ENCODE results near the gene ACTR1A. TPM values are rescaled to one million over a fixed set of nuclear protein-coding genes. Genes with fewer than 3 reads are reported as not detected.

The ACTR1A gene
- 79.5 TPM for total RNA-seq (2013)
- polyA plus RNA-seq (10 to 100 TPM; 72.7 to 79.4 (median 79.0) TPM), polyA minus RNA-seq (62.1 and 81.9 TPM in 2 replicates), total RNA-seq (53.5 to 179 (median 83.5) reads per million in 11 experiments)

- peak within 1 kb of the TSS in 1 of 2 donors; percentile 4 for H3K4me3 Mint-ChIP-seq
- peak within 1 kb of the TSS; percentile 91 to 93 (median 93) for H3K4me3 ChIP-seq (replicated peaks in 1 of 3; ENCODE audit: low read depth in 2 of 3, low read length in 3 of 3)
- H3K4me1 Mint-ChIP-seq: peaks cover 40% of the 10 kb centered on the region
- peaks cover 17 to 26% of the 10 kb centered on the region in 2 donors for H3K36me3 Mint-ChIP-seq
- intact Hi-C loops (cut with micrococcal nuclease): loop anchor here (1.0 to 10.0 kb wide), 8 partner anchors 40 to 368 kb away; partner anchors contain the start of genes PPRC1 (in 2 of the 2), ELOVL3 (in 1 of the 2), NFKB2 (in 1 of the 2) and WBP1L (in 1 of the 2)
- H3K27me3 Mint-ChIP-seq (ENCODE audit: low read depth in 3 of 3): no peaks in the 10 kb centered on the region
- peak within 1 kb of the TSS in 2 of 7 donors; percentile 64 to 70 for H3K27ac Mint-ChIP-seq
- H3K9ac ChIP-seq (ENCODE audit: insufficient read depth, low read length, poor library complexity, severe bottlenecking): peak within 1 kb of the TSS; percentile 82
- H3K9me3 ChIP-seq (replicated peaks in 1 of 2; ENCODE audit: control insufficient read depth in 1 of 2, insufficient read depth in 1 of 2, low read length in 2 of 2): no peaks in the 10 kb centered on the region
- H3K36me3 ChIP-seq (replicated peaks in 1 of 2; ENCODE audit: control insufficient read depth in 1 of 2, insufficient read depth in 2 of 2, low read length in 2 of 2): peaks cover 0 to 27% of the 10 kb centered on the region in 2 donors
- peak within 1 kb of the TSS; percentile 91 for H2AFZ ChIP-seq (ENCODE audit: insufficient read depth, low read depth, low read length, poor library complexity, severe bottlenecking)
- peaks cover 48 to 59% of the 10 kb centered on the region in 2 donors for H3K4me1 ChIP-seq (ENCODE audit: control insufficient read depth in 1 of 2, insufficient read depth in 2 of 2, low read length in 2 of 2)
- peaks cover 84% of the 10 kb centered on the region for H3K79me2 ChIP-seq (ENCODE audit: insufficient read depth, low read length)
- peak within 1 kb of the TSS; percentile 81 to 89 for H3K27ac ChIP-seq (ENCODE audit: low read depth in 1 of 2, low read length in 2 of 2)
- no peaks in the 10 kb centered on the region for H3K9me3 Mint-ChIP-seq
- no peak for TF ChIP-seq CTCF (IDR thresholded peaks at IDR 0.05)
- H4K20me1 ChIP-seq (ENCODE audit: insufficient read depth, low read length): peaks cover 76% of the 10 kb centered on the region
- WGBS (ENCODE audit: insufficient coverage): 0% methylated on average over 35 of the region's 42 CpGs
- peak; percentile 95 to 97 (median 96) for DNase-seq
- no peaks in the 10 kb centered on the region for H3K27me3 ChIP-seq (ENCODE audit: control insufficient read depth in 2 of 2, insufficient read depth in 2 of 2, low read length in 2 of 2)
- H3K4me2 ChIP-seq (replicated peaks; ENCODE audit: extremely low read depth, low read length, poor library complexity, severe bottlenecking): peak within 1 kb of the TSS; percentile 95
Observed at GRCh38 chr10:102502337-102503151, at the start of gene ACTR1A. Gene ACTR1A (minus strand): TSS chr10:102502712. CDS start chr10:102502647, 65 bp downstream.

GRCh38 chr10:102550636-102551210 is 48.2 kb upstream of the ACTR1A start:
- intact Hi-C loops (cut with micrococcal nuclease): no loop called here
- WGBS (ENCODE audit: insufficient coverage): 90% methylated on average over 2 of the region's 9 CpGs
- H3K4me2 ChIP-seq (replicated peaks; ENCODE audit: extremely low read depth, low read length, poor library complexity, severe bottlenecking): no peak overlapping the region
- no peaks in the 10 kb centered on the region for H3K27me3 ChIP-seq (ENCODE audit: control insufficient read depth in 2 of 2, insufficient read depth in 2 of 2, low read length in 2 of 2)
- no peak for TF ChIP-seq CTCF (IDR thresholded peaks at IDR 0.05)
- peaks cover 19 to 20% of the 10 kb centered on the region in 2 donors for H3K4me1 ChIP-seq (ENCODE audit: control insufficient read depth in 1 of 2, insufficient read depth in 2 of 2, low read length in 2 of 2)
- no peak overlapping the region for H2AFZ ChIP-seq (ENCODE audit: insufficient read depth, low read depth, low read length, poor library complexity, severe bottlenecking)
- H3K4me3 ChIP-seq (replicated peaks in 1 of 3; ENCODE audit: low read depth in 2 of 3, low read length in 3 of 3): no peak overlapping the region
- no peak for DNase-seq
- Mint-ChIP-seq H3K9me3 (peaks cover 0 to 2% (median 0%) of the 10 kb centered on the region in 7 donors), H3K36me3 (peaks cover 39 to 46% of the 10 kb centered on the region in 2 donors), H3K27ac (no peak overlapping the region), H3K27me3 (ENCODE audit: low read depth in 3 of 3) (peaks cover 0 to 2% (median 0%) of the 10 kb centered on the region in 3 donors), H3K4me1 (peaks cover 26% of the 10 kb centered on the region), H3K4me3 (no peak overlapping the region)
- H3K36me3 ChIP-seq (replicated peaks in 1 of 2; ENCODE audit: control insufficient read depth in 1 of 2, insufficient read depth in 2 of 2, low read length in 2 of 2): peaks cover 23 to 52% of the 10 kb centered on the region in 2 donors
- peaks cover 78% of the 10 kb centered on the region for H4K20me1 ChIP-seq (ENCODE audit: insufficient read depth, low read length)
- no peak overlapping the region for H3K9ac ChIP-seq (ENCODE audit: insufficient read depth, low read length, poor library complexity, severe bottlenecking)
- no peaks in the 10 kb centered on the region for H3K9me3 ChIP-seq (replicated peaks in 1 of 2; ENCODE audit: control insufficient read depth in 1 of 2, insufficient read depth in 1 of 2, low read length in 2 of 2)
- peaks cover 17% of the 10 kb centered on the region for H3K79me2 ChIP-seq (ENCODE audit: insufficient read depth, low read length)
- no peak overlapping the region for H3K27ac ChIP-seq (ENCODE audit: low read depth in 1 of 2, low read length in 2 of 2)
